ENCODE data around the gene TP53TG5.

DNA sequence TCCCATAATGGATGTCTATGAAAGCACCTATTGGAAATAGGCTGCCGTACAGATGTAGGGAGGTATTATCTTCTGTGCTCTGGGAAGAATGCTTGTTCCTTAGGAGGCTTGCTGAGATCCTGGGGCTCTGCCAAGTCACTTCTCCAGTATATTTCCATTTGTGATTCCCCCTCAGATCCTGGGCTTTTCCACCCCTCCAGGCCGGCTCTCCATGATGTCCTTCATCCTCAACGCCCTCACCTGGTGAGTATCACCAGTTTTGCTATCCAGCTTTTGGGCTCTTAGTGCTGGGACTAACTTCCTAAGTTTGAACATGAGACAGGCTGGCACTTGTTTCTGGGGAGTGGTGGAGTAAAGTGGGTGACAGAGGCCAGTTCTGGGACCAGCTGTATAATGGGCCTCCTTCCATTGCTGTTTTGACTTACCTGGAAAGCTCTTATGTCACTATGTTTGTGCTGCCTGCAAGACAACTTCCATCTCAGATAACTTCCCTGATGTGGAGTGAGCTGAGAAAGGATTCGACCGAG is 12.6 kb downstream of the TP53TG5 start:
- TF ChIP-seq, protein P1, sequence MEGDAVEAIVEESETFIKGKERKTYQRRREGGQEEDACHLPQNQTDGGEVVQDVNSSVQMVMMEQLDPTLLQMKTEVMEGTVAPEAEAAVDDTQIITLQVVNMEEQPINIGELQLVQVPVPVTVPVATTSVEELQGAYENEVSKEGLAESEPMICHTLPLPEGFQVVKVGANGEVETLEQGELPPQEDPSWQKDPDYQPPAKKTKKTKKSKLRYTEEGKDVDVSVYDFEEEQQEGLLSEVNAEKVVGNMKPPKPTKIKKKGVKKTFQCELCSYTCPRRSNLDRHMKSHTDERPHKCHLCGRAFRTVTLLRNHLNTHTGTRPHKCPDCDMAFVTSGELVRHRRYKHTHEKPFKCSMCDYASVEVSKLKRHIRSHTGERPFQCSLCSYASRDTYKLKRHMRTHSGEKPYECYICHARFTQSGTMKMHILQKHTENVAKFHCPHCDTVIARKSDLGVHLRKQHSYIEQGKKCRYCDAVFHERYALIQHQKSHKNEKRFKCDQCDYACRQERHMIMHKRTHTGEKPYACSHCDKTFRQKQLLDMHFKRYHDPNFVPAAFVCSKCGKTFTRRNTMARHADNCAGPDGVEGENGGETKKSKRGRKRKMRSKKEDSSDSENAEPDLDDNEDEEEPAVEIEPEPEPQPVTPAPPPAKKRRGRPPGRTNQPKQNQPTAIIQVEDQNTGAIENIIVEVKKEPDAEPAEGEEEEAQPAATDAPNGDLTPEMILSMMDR (conservative IDR thresholded peaks at IDR 0.05; ENCODE audit: low read depth, low read length) = no peak
- no peak for TF ChIP-seq EZH2 (IDR thresholded peaks at IDR 0.05; ENCODE audit: low read length, unreplicated experiment)
- TF ChIP-seq EZH2phosphoT487 (IDR thresholded peaks at IDR 0.05; ENCODE audit: borderline replicate concordance, low read length) = no peak
